OCI-LY7 (cell line): ENCODE results near the gene MYL12A.

Experiments
- CTCF ChIP-seq: fragments of 200-600 bp; sonication (generic); conservative IDR thresholded peaks from 2 replicates; pipeline ENCODE4 v1.5.1; 2014; ENCODE audit warnings: mild to moderate bottlenecking, antibody characterized with exemption, low read length, moderate library complexity, mixed read lengths
- EZH2phosphoT487 ChIP-seq: fragments of 200-600 bp; sonication (generic); IDR thresholded peaks from 2 replicates; pipeline ENCODE4 v1.6.1; 2018; ENCODE audit warnings: low read depth, borderline replicate concordance, mild to moderate bottlenecking, mixed run types, antibody characterized with exemption, low read length, moderate library complexity, mixed read lengths

- TF ChIP-seq CTCF (no peak), EZH2phosphoT487 (no peak)
These were observed 559 bp downstream of the MYL12A start for GRCh38 chr18:3248062-3248657.
